ENCODE results near the gene CRYGS.
"Not testable (repeated sequence)": the region's sequence is repeated elsewhere in the genome, so short reads cannot be mapped to it uniquely, and the experiment has no call there.

The CRYGS gene

DNA sequence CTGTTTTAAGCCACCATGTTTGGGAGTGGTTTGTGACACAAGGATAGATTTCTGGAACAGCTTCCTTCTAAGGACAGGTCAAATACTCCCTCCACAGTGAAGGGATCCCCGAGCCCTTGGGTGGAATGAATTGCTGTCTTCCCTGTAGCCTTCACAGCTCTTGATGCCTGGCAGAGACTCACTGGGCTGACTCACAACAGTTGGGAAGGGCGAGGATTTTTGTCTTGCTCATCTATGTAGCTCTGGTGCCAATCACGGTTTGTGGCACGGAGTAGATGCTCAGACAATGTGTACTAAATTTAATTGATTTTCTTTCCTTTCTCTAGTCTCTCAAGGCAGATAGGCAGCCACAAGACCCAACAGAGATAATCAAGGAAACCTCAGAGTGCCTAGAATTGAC lies 27.0 kb downstream of the CRYGS start:
- DNase-seq, result no peak

DNA sequence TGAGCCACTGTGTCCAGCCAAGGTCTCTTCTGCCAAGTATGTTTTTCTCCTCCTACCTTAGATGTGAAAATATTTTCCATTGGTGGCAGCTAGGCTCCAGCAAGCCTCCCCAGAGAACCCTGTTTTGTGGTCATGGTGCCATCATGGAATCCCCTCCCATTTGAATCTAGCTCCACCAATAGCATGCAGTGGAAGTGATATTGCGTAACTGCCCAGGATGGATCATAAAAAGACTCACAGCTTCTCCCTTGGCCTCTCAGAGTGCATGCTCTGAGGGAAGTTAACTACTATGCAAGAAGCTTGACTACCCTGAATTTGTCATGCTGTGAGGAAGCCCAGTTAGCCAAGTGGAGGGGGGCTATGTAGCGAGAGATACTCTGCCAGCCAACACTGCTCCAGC lies 27.5 kb downstream of the CRYGS start:
- DNase-seq, result no peak

DNA sequence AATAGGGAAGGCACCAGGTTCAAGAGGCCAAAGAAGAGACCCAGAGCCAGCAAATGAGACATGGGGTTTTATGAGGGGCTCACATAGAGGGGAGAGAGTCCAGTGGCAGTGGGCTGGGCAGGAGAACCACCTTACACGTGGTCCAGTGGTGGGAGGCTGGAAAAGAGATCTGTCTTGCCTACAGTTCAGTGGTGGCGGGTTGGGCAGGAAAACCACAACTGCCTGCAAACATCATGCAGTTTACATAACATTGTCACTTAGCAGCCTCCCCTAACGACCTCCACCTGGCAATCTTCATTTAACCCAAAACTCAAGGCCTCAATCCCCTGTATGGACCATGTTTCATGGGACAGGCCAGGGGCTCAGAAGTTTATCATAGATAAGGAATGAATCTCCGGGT lies 29.1 kb downstream of the CRYGS start:
- peak; percentile 26 for DNase-seq

DNA sequence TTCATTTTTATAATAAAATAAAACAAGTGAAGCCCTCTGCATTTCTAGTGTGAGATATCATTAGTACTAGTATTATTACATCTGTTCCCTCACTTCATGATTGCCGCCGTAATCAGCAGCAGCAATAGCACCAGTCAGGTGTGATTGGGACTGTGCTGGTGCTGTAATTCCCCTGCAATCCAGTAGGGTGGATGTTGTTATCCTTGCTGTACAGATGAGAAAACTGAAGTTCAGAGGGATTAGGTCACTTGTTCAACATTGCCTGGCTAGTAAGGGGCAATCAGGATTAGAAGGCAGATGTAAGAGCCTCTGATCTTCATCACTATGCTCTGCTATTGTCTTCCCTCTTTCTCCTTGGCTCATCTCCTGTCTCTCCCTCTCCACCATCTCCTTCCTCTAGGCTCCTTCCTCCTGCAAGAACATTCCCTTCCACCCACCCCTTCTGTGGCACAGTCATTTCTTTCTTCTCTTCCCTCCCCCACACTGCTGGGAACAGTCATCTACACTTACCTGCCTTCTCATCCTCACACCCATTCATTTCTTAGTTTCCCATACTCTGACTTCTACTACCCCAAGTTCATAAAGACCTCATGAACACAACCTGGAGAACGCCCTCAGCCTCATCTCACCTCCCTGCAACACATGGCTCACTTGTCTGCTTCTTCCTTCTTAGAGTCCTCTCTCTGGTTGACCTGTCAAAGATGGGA lies 29.7 kb downstream of the CRYGS start:
- no peak for DNase-seq

DNA sequence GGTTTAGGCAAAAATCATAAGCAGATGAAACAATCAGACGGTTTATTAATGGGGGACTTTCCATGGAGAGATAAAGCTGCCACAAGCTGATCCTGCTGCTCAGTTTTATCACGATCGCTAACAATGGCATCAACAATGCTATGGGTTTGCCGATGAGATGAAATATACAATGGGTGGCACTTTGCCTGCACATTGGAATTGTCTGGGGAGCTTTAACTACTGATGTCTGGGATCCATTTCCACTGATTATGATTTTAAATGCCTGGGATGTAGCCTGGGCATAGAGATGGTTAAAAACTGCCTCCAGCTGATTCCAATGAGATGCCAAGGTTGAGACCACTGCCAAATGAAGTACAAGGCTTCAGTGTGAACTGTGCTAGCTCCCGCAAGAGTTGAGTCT lies 30.8 kb downstream of the CRYGS start:
- no peak for DNase-seq

DNA sequence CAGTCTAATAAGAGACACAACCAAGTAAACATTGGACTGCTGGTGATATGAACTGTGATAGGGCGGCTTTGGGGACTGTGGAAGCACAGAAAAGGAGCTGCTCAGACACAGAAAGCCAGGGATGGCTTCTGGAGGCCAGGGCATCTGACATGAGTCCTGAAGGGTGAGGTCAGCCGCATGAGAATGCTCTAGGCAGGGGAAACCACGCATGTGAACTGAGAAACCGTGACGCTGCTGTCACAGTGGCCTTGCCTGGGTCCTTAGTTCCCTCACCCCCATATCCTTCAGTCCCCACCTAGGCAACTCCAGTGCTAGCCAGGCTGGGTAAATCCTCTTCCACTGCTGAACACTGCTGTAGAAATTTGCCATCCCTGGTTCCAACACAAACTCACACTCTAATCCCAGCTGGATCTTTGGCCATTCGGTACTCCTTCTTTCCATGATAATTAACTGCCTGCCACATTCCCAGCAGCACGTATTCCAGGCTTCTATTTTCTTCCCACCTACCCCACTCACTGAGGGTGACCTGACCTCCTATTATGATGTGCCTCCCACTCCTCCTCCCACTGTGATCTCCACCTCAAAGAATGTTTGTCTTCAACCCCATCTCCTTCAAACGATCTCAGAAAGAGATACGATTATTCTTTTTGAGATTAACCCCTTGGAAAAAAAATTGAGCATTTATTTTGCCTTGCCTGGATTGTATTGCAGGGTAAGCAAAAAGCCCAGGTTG lies 31.4 kb downstream of the CRYGS start:
- no peak for DNase-seq

DNA sequence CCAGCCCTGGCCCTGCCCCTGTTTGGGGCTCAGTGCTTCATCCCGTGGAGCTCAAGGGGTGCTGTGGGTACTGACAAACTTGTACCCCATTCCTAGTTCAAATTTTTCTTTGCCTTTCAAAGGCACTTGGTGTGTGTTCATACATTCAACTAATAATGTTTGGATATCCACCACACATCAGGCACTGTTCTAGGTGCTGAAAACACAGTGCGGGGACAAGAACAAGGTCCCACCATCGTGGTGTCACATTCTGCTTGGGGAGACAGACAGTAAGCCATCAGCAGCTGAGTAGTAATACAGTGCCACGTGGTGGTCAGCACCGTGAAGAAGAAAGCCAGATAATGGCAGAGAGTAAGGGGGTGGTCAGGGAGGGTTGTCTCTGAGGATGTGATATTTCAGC lies 32.5 kb downstream of the CRYGS start:
- no peak for DNase-seq

DNA sequence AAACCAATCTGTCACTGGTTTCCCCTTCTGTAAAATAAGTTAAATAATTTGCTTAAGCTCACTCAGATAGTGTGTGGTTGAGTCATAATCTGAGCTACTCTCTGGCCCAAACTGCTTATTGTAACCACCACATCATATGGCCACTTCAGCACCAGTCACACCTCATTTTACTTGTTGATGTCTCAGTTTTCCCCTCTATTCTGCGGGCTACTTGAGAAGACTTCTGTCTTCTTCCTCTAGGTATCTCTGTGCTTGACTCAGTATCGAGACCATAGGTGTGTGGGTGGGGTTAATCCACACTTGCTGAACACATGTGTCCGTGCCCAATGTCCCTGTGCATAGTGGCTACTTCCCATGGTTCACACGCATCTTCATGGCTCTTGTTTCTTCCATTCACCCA lies 32.9 kb downstream of the CRYGS start:
- DNase-seq, result no peak

DNA sequence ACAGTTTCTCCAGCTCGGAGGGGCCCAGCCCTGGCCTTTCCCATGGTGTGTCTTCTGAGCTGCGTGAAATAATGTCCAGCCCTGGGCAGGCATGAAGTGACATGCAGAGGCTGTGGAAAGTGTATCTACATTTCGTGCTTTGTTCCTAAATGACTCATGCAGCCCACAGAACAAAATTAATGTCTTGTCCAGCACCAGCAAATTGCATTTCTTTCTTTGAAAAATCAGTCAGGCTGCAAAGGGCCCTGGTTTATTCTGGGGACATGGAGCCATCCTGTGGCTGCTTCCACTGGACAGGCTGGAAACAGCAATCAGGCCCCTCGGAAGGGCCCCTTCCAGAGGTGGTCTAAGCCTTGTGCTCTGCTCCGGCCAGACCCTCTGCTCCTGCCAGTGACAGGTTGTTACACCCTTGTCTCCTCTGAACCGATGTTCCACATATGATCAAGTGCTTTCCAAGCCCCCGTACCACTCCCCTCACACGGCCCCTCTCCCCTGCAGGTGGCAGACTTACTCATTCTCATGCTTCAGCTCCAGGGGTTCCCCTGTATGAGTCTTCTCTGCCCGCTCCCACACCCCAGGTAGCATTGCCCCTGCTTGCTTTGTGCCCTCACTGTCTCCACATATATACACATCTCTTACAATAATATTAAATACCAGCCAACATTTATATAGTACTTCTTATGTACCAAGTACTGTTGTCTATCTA lies 33.7 kb downstream of the CRYGS start:
- no peak for DNase-seq

DNA sequence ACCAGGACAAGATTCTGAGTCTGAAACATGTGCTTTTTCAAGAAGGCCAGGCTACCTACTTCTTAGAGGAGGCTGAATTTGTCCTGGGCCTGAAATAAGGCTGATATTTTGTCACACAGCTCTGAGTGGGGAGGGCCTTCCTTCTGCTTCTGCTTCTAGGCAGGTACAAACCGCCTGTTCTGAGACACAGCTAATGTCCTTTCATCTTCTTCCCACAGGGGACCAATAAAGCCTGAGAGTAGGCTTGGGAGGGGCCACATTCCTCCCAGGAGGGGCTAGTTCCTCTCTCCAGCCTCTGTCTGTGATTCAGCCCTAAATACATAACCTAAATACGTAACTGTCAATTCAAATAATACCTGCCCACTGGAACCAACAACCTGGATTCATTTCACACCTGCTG lies 34.8 kb downstream of the CRYGS start:
- DNase-seq, result no peak

DNA sequence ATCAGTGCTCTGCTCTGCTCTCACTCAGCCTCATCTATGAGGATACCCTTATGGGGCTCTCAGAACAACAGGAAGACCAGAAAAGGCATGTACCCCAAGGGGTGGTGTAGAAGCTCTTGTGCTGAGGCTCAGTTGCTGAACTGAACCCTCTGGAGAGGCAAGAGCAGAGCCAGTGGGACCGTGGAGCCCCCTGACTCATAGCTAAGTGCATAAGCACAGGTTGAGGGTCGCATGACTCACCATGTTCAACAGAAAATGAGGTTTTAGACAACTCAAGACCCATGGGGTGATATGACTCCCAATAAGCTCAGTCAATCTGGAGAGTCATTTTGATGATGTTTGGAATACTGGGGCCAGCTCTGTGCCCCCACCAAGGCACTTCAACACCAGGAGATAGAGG lies 37.3 kb downstream of the CRYGS start:
- no peak for DNase-seq

DNA sequence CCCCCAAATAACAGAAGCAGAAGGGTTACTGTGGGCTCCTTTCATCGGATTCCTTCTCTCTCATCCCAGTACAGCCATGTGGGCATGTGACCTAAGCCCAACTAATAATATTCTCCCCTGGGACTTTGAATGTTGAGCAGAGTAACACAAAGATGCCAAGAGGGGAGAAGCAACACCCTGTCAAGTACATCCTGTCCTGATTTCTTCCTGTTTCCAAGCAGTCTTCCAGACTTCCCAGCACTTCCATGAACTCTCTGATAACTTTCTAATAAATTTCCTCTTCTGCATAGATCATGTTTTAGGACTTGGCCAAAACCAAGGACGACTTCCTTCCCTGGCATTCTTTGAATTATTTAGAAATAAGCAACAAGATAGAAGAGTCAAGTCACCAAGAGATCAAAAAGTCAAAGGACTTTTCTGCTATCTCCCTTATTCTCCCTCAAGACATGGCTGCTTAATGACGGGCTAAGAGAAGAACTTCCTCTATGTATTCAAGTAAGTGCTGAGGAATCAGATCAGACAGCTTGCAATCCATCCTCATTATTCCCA lies 37.9 kb downstream of the CRYGS start:
- no peak for DNase-seq

DNA sequence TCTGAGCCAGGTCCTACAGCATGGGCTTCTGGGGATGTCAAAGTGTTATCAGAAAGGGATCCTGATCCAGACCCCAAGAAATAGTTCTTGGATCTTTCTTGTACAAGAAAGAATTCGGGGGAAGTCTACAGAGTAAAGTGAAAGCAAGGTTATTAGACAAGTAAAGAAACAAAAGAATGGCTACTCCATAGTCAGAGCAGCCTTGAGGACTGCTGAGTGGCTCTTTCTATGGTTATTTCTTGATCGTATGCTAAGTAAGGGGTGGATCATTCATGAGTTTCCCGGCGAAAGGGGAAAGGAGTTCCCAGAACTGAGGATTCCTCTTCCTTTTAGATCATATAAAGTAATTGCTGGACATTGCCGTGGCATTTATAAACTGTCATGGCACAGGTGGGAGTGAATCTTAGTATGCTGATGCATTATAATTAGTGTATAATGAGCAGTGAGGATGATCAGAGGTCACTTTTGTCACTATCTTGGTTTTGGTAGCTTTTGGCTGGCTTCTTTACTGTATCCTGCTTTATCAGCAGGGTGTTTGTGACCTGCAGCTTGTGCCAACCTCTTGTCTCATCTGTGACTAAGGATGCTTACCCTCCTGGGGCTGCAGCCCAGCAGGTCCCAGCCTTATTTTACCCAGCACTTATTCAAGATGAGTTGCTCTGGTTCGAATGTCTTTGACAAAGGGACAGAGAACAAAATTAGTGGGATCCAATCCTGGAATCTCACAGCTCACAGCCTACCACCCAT lies 41.0 kb downstream of the CRYGS start:
- DNase-seq, result no peak

DNA sequence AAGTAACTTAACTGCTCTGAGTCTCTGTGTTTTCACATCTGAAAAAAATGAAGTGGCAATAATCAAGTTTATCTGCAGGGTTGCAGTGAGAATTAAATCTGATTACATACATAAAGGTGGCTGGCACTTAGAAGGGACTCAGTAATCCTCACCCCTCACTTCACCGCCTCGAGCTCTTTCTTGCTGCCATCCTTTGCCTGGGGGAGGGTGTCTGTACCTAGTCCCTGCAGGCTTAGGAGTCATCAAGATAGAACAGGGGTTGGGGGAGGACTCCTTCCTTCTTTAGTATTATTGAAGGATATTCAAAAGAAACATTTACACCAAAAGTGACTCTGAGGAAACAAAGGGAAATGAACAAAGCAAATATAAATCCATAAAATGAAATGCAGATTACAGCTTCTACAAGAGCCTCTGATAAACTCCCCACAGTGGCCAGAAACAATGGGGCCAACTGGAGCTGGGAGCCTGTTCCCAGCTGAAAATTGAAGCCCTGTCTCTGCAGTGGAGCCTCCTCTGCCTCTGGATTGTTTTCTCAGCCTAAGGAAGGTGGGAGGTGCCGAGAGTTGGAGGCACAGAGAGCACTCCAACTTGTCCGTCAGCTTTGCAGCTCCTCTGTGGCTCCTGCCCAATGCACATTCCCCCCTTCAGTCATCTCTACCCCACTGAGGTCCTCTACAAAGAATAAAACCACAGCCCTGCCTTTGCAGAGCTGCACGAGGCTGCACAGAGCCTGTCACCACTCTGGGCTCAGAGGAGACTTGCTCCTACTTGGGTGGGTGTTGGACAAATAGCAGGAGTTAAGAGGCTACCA lies 41.8 kb downstream of the CRYGS start:
- no peak for DNase-seq

DNA sequence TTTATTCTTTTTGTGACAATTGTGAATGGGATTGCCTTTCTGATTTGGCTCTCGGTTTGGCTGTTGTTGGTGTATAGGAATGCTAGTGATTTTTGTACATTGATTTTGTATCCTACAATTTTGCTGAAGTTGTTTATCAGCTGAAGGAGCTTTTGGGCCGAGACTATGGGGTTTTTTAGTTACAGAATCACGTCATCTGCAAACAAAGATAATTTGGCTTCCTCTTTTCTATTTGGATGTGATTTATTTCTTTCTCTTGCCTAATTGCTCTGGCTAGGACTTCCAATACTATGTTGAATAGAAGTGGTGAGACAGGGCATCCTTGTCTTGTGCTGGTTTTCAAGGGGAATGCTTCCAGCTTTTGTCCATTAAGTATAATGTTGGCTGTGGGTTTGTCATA lies 44.2 kb downstream of the CRYGS start:
- not testable (repeated sequence) for DNase-seq

DNA sequence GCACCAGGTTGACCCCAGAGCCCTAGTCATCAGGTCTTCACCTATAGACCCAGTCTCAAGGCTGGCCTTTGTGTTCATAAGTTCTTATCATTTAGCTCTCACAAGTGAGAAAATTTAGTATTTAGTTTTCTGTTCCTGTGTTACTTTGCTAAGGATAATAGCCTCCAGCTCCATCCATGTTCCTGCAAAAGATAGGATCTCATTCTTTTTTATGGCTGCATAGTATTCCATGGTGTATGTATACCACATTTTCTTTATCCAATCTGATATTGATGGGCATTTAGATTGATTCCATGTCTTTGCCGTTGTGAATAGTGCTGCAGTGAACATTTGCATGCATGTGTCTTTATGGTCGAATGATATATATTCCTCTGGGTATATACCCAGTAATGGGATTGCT lies 46.2 kb downstream of the CRYGS start:
- DNase-seq, result not testable (repeated sequence)

DNA sequence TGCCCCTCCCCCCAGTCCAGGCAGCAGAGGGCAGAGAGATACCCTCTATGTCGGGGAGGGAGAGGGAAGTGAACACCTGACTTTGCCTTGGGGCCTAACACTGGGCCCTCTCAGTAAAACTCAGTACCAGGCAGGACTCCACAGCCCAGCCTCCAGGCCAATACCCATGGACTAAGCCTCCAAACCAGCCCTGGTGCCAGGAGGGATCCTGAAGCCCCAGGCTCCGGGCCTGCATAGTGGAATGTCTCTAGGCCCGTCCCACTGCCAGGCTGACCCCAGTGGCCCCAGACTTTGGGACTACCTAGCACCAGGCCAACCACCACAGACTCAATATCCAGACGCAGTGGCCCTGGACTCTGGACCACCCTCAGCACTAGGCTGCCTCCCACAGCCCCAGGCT lies 46.6 kb downstream of the CRYGS start:
- DNase-seq, result no peak

DNA sequence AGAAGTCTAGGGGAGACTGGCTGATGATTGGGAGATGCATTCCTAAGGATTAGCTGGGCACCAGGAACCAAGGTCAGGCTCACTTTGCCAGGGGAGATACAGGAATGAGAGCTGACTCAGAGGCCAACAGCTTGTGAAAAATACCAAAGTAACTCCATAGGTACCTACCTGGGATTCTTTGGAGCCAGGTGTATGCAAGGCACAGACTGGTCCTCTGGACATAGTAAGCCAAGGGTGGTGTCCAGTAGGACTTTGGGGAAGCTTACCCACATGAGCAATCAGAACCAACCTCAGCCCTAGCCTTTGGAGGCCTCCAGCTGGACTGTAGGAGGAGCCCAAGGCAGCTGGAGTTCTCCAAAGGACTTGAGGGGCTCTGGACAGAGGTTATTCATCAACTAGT lies 47.5 kb downstream of the CRYGS start:
- DNase-seq, result no peak

DNA sequence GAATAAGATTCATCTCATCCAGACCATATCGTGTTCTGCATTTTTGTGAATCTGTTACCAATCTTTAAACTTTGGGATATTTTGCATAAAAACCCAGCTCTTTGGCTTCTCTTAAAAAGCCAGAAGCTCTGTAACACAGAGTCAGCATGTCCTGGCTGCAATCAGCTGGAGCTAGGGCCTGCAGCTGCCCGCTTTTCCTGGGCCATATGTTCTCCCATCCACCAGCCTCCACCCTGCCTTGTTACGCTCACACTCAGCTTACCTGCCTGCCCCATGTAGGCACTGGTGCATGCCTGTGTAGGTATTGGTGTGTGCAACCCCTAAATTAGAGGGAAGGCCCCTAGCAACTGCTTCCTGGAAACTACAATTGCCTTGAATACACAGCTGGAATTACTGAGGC lies 48.2 kb downstream of the CRYGS start:
- DNase-seq, result no peak

DNA sequence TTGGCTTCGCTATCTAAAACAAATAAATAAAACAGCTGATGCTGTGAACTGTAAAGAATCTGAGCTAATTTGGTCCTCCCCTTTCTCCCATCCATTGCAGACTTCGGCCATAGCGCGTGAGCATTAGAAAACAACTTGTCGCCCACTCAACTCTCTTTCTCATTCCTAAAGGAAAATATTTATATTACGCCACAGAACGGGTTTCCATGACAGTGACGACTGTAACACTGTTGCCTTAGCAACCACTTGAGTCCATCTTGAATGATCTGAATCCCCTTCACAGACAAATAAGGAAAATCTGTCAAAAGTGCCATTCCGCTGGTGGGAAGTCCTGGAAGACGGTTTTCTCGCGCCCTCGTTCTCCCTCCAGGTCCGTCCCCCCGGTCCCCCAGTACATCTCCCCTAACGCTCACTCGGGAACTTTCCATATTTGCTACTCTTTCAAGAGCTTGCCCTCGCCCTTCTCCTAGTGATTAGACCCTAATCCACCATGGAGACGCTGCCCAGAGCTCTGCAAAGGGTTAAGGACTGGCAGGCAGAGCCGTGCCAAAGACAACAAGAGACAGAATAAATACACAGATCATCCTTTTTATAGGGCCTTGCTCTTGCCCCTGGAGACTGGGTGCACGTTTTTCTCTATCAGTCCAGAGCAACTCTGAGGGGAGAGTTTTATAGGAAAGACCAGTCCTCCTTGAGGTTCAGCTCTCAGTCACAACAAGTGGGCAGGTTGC lies 50.5 kb downstream of the CRYGS start:
- no peak for DNase-seq

DNA sequence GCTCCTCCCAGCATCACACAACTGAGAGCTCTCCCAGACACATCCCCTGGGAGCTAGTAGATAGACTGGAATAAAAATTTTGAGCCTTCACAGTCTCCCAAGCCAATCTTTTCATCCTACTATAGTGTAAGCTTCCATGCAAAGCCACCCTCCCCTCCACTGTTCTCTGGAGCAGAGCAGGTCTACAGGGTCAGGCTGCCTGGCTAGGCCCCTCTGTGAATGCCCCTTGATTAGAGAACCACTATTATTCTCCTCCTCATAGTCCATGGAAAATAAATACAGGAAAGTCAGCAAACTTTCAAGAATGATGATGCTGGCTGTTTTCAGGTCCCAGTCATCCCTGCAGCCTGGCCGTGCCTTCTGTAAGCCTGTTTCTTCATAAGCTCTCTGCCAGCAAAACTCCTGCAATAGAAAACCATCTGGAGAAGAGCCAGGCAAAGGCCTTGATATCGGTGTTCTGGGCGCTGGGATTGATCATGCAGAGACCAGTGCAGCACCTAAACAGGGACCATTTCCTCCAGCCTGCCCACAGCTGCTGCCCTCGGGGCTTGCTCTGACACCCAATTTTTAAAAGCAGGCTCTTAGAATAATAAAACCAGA lies 51.7 kb downstream of the CRYGS start:
- no peak for DNase-seq
